Panc1 (cell line): Measurements from ENCODE around the gene CCDC8.

Experiments
- POLR2AphosphoS5 ChIP-seq: IDR thresholded peaks from 2 replicates; pipeline ENCODE4 v1.6.1; 2012; ENCODE audit warnings: mild to moderate bottlenecking, low read depth, low read length, moderate library complexity
- SIN3A ChIP-seq: IDR thresholded peaks from 2 replicates; pipeline ENCODE4 v1.6.1; 2012; ENCODE audit warnings: low read depth, mild to moderate bottlenecking, low read length, moderate library complexity, borderline replicate concordance; ENCODE audit not compliant: insufficient read depth
- TCF7L2 ChIP-seq: IDR thresholded peaks from 2 replicates; pipeline ENCODE4 v1.6.1; 2011; ENCODE audit warnings: mild to moderate bottlenecking, low read depth, low read length, inconsistent platforms
- TF ChIP-seq, protein P1 (sequence below): fragments of 450-650 bp; IDR thresholded peaks from 2 replicates; pipeline ENCODE4 v1.5.1; 2017; ENCODE audit warnings: mild to moderate bottlenecking

DNA sequence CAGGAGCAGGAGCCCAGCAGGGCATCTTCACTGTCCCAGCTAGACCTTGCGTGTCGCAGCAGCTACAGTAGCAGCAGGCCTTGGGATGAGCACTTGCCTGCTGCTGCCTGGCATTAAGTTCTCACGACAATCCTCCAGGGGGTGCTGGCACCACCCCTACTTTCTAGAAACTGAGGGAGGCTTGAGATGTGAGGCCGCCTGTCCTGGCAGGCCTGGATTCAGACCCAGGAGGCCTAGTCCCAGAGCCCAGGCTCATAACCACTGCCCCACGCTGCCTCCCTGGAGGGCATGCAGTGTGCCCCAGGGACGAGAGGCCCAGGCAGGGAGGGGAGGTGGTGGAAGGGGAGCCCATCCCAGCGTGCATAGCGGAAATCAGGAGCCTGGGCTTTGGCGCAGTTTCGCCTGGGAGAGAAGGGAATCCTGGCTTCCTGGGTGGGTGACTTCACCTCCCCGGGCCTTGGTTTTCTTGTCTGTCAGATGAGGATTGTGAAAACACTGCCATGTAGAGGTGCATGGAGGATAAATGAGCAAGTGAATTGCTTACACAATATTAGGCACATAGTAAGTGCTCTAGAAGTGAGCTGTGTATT lies 40.4 kb downstream of the CCDC8 start:
- TF ChIP-seq, protein P1, sequence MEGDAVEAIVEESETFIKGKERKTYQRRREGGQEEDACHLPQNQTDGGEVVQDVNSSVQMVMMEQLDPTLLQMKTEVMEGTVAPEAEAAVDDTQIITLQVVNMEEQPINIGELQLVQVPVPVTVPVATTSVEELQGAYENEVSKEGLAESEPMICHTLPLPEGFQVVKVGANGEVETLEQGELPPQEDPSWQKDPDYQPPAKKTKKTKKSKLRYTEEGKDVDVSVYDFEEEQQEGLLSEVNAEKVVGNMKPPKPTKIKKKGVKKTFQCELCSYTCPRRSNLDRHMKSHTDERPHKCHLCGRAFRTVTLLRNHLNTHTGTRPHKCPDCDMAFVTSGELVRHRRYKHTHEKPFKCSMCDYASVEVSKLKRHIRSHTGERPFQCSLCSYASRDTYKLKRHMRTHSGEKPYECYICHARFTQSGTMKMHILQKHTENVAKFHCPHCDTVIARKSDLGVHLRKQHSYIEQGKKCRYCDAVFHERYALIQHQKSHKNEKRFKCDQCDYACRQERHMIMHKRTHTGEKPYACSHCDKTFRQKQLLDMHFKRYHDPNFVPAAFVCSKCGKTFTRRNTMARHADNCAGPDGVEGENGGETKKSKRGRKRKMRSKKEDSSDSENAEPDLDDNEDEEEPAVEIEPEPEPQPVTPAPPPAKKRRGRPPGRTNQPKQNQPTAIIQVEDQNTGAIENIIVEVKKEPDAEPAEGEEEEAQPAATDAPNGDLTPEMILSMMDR, result no peak; the same call in 1 of the 2 replicates
- TF ChIP-seq POLR2AphosphoS5, result no peak
- no peak for TF ChIP-seq TCF7L2
- no peak for TF ChIP-seq SIN3A
